H1 (cell line): ENCODE measurements around the gene MAP7D1. TPM values are rescaled to one million over a fixed set of nuclear protein-coding genes. Genes with fewer than 3 reads are reported as not detected.

Source experiments
- CTCF ChIA-PET: fragments of 300-600 bp; sonication (Branson Sonifier 250); formaldehyde crosslinking; loops from one replicate; lab custom pipeline; 2021; ENCODE audit not compliant: partially characterized antibody; lab: Charles Lee
- POLR2A ChIA-PET: fragments of 300-600 bp; sonication (Branson Sonifier 250); formaldehyde crosslinking; loops from one replicate; lab custom pipeline; 2021; ENCODE audit warnings: inconsistent platforms; ENCODE audit not compliant: partially characterized antibody; lab: Charles Lee
- DNase-seq, 2 experiments: peaks; one replicate each; pipeline versions ENCODE4 v3.0.0 to v3.0.0-alpha.2; 2010 to 2022; ENCODE audit warnings: low spot score in 2 of 2, low read depth in 1 of 2, mixed read lengths in 1 of 2
- FAIRE-seq: peaks from 2 replicates; lab custom pipeline; 2011; peaks lifted over from hg19 to GRCh38; lab: Jason Lieb, UNC
- H2AFZ ChIP-seq: 2 replicates; pipeline ENCODE4 v1.8.1; 2012; ENCODE audit warnings: low read length, inconsistent platforms
- H2AK5ac ChIP-seq: 2 replicates; pipeline ENCODE4 v1.6.1; 2013; ENCODE audit warnings: low read depth, low read length
- H2BK120ac ChIP-seq: replicated peaks from 2 replicates; pipeline ENCODE3; 2013; ENCODE audit warnings: low read depth, low read length, inconsistent platforms
- H2BK12ac ChIP-seq: 2 replicates; pipeline ENCODE4 v1.6.1; 2013; ENCODE audit warnings: low read depth, low read length
- H2BK15ac ChIP-seq: 2 replicates; pipeline ENCODE4 v1.6.1; 2013; ENCODE audit warnings: low read length
- H2BK20ac ChIP-seq: 2 replicates; pipeline ENCODE4 v1.6.1; 2013; ENCODE audit warnings: low read length
- H2BK5ac ChIP-seq: 2 replicates; pipeline ENCODE4 v1.6.1; 2013; ENCODE audit warnings: low read depth, low read length
- H3K14ac ChIP-seq: 2 replicates; pipeline ENCODE4 v1.6.1; 2013; ENCODE audit warnings: inconsistent platforms; ENCODE audit not compliant: insufficient read length
- H3K18ac ChIP-seq: 2 replicates; pipeline ENCODE4 v1.6.1; 2013; ENCODE audit warnings: low read length; ENCODE audit errors: extremely low read depth
- H3K23ac ChIP-seq: 2 replicates; pipeline ENCODE4 v1.6.1; 2013; ENCODE audit warnings: inconsistent platforms; ENCODE audit not compliant: insufficient read length
- H3K23me2 ChIP-seq: 2 replicates; pipeline ENCODE4 v1.6.1; 2013; ENCODE audit warnings: low read depth, low read length
- H3K27ac ChIP-seq: 2 replicates; pipeline ENCODE4 v1.6.1; 2011; ENCODE audit warnings: low read depth, low read length, inconsistent platforms
- H3K27me3 ChIP-seq, 4 experiments: replicated peaks in 1 of 4; 1 replicate in 1 of 4; 2 replicates in 3 of 4; pipeline versions ENCODE4 v1.6.1 to v1.8.1; 2011 to 2013; ENCODE audit warnings: low read length in 3 of 4, mild to moderate bottlenecking in 3 of 4, inconsistent platforms in 2 of 4, mixed read lengths in 2 of 4, moderate library complexity in 1 of 4; ENCODE audit not compliant: control insufficient read depth in 3 of 4, insufficient read depth in 3 of 4; ENCODE audit errors: extremely low read depth in 1 of 4
- H3K36me3 ChIP-seq, 4 experiments: 2 replicates each; pipeline versions ENCODE4 v1.6.1 to v1.8.1; 2011 to 2013; ENCODE audit warnings: mild to moderate bottlenecking in 4 of 4, low read length in 3 of 4, moderate library complexity in 2 of 4, control low read depth in 1 of 4, inconsistent platforms in 1 of 4; ENCODE audit not compliant: insufficient read depth in 4 of 4, control insufficient read depth in 2 of 4
- H3K4ac ChIP-seq: replicated peaks from 2 replicates; pipeline ENCODE3; 2013; ENCODE audit warnings: low read length, low read depth, mixed read lengths, inconsistent platforms; ENCODE audit not compliant: insufficient read length
- H3K4me1 ChIP-seq, 4 experiments: replicated peaks in 1 of 4; 1 replicate in 1 of 4; 2 replicates in 3 of 4; pipeline versions ENCODE4 v1.6.1 to v1.8.1; 2011 to 2013; ENCODE audit warnings: low read length in 3 of 4, inconsistent platforms in 2 of 4, mixed read lengths in 1 of 4; ENCODE audit not compliant: insufficient read depth in 4 of 4, control insufficient read depth in 3 of 4
- H3K4me2 ChIP-seq, 2 experiments: 2 replicates each; pipeline versions ENCODE4 v1.6.1 to v1.8.1; 2011 to 2013; ENCODE audit warnings: low read depth in 2 of 2, low read length in 2 of 2, control low read depth in 1 of 2, inconsistent platforms in 1 of 2, mild to moderate bottlenecking in 1 of 2; ENCODE audit not compliant: insufficient read depth in 1 of 2
- H3K4me3 ChIP-seq, 4 experiments: fragments of 200-600, 300-600 bp in 1 of 4; sonication (generic), shearing (Covaris generic), sonication (Bioruptor Twin) in 1 of 4; 2 replicates each; pipeline versions ENCODE4 v1.5.1 to v1.8.1; 2011 to 2016; ENCODE audit warnings: low read length in 4 of 4, low read depth in 3 of 4, control low read depth in 2 of 4, inconsistent platforms in 2 of 4, mild to moderate bottlenecking in 2 of 4, mixed read lengths in 1 of 4, moderate library complexity in 1 of 4; ENCODE audit not compliant: insufficient read depth in 2 of 4; ENCODE audit errors: extremely low read depth in 1 of 4
- H3K56ac ChIP-seq: replicated peaks from 2 replicates; pipeline ENCODE3; 2013; ENCODE audit warnings: low read depth, mild to moderate bottlenecking, mixed read lengths, low read length, inconsistent platforms; ENCODE audit not compliant: insufficient read length
- H3K79me1 ChIP-seq: 2 replicates; pipeline ENCODE4 v1.6.1; 2013; ENCODE audit warnings: low read depth, low read length, control low read depth
- H3K79me2 ChIP-seq, 2 experiments: 2 replicates each; pipeline versions ENCODE4 v1.6.1 to v1.8.1; 2012 to 2013; ENCODE audit warnings: low read length in 2 of 2, mild to moderate bottlenecking in 2 of 2, inconsistent platforms in 1 of 2; ENCODE audit not compliant: insufficient read depth in 2 of 2, control insufficient read depth in 1 of 2
- H3K9ac ChIP-seq, 4 experiments: replicated peaks in 1 of 4; 1 replicate in 1 of 4; 2 replicates in 3 of 4; pipeline versions ENCODE4 v1.6.1 to v1.8.1; 2011 to 2013; ENCODE audit warnings: low read depth in 3 of 4, low read length in 3 of 4, control low read depth in 2 of 4, mild to moderate bottlenecking in 2 of 4, moderate library complexity in 2 of 4, inconsistent platforms in 1 of 4; ENCODE audit errors: extremely low read depth in 1 of 4
- H3K9me3 ChIP-seq, 2 experiments: 2 replicates each; pipeline versions ENCODE4 v1.6.1 to v1.8.1; 2012 to 2013; ENCODE audit warnings: mild to moderate bottlenecking in 2 of 2, moderate library complexity in 2 of 2, control low read depth in 1 of 2, inconsistent platforms in 1 of 2, low read depth in 1 of 2, low read length in 1 of 2, mixed read lengths in 1 of 2; ENCODE audit not compliant: insufficient read depth in 2 of 2
- H4K20me1 ChIP-seq, 2 experiments: replicated peaks in 1 of 2; 2 replicates each; pipeline versions ENCODE3 to v1.8.1; 2011 to 2013; ENCODE audit warnings: inconsistent platforms in 2 of 2, low read length in 2 of 2, mild to moderate bottlenecking in 1 of 2; ENCODE audit not compliant: insufficient read depth in 2 of 2, control insufficient read depth in 1 of 2
- H4K5ac ChIP-seq: 2 replicates; pipeline ENCODE4 v1.6.1; 2013; ENCODE audit warnings: low read length, low read depth, mixed read lengths, inconsistent platforms; ENCODE audit not compliant: insufficient read length
- H4K8ac ChIP-seq: 2 replicates; pipeline ENCODE4 v1.8.0; 2013; ENCODE audit warnings: mild to moderate bottlenecking, moderate library complexity, low read length, inconsistent platforms; ENCODE audit not compliant: insufficient read depth; ENCODE audit errors: extremely low read depth
- H4K91ac ChIP-seq: replicated peaks from 2 replicates; pipeline ENCODE3; 2013; ENCODE audit warnings: low read length, mixed read lengths, inconsistent platforms; ENCODE audit not compliant: insufficient read length
- ASH2L ChIP-seq: fragments of 200-600, 300-600 bp; sonication (generic); IDR thresholded peaks from one replicate; pipeline ENCODE4 v1.7.1; 2017; ENCODE audit warnings: low read length
- CBX5 ChIP-seq: fragments of 300-800, 300-1000 bp; sonication (generic); IDR thresholded peaks from 2 replicates; pipeline ENCODE4 v1.7.1; 2016; ENCODE audit warnings: antibody characterized with exemption, low read length, low read depth
- CREB1 ChIP-seq: IDR thresholded peaks from 2 replicates; pipeline ENCODE4 v1.6.1; 2012; ENCODE audit warnings: inconsistent platforms
- HDAC2 ChIP-seq, 2 experiments: fragments of 300-600 bp in 1 of 2; sonication (generic) in 1 of 2; IDR thresholded peaks; 2 replicates each; pipeline ENCODE4 v1.6.1; 2011 to 2012; ENCODE audit warnings: low read depth in 2 of 2, low read length in 2 of 2, mild to moderate bottlenecking in 2 of 2, moderate library complexity in 2 of 2, borderline replicate concordance in 1 of 2, inconsistent platforms in 1 of 2
- KDM5A ChIP-seq: fragments of 200-600 bp; IDR thresholded peaks from 2 replicates; pipeline ENCODE4 v1.7.1; 2012; ENCODE audit warnings: mild to moderate bottlenecking, low read length, inconsistent platforms, mixed read lengths
- PHF8 ChIP-seq: fragments of 200-600 bp; sonication (generic); conservative IDR thresholded peaks from 2 replicates; pipeline ENCODE4 v1.7.1; 2012; ENCODE audit warnings: low read depth, mild to moderate bottlenecking, inconsistent platforms, low read length, moderate library complexity
- POLR2A ChIP-seq, 2 experiments: IDR thresholded peaks; 1 replicate in 1 of 2; 2 replicates in 1 of 2; pipeline ENCODE4 v1.6.1; 2011; ENCODE audit warnings: low read depth in 2 of 2, low read length in 2 of 2, mild to moderate bottlenecking in 2 of 2; ENCODE audit errors: control extremely low read depth in 1 of 2
- RAD21 ChIP-seq, 2 experiments: IDR thresholded peaks in 1 of 2; conservative IDR thresholded peaks in 1 of 2; 2 replicates each; pipeline ENCODE4 v1.6.1; 2011; ENCODE audit warnings: low read depth in 2 of 2, low read length in 2 of 2, improper control_type of control experiment in 1 of 2, inconsistent platforms in 1 of 2, mild to moderate bottlenecking in 1 of 2, moderate library complexity in 1 of 2
- RFX5 ChIP-seq: IDR thresholded peaks from 2 replicates; pipeline ENCODE4 v1.6.1; 2011; ENCODE audit warnings: low read depth, low read length, improper control_type of control experiment, borderline replicate concordance
- SIN3A ChIP-seq, 2 experiments: IDR thresholded peaks in 1 of 2; conservative IDR thresholded peaks in 1 of 2; 2 replicates each; pipeline ENCODE4 v1.6.1; 2011 to 2012; ENCODE audit warnings: low read length in 2 of 2, improper control_type of control experiment in 1 of 2, low read depth in 1 of 2, mild to moderate bottlenecking in 1 of 2
- WGBS, 2 experiments: shearing (Covaris generic) in 1 of 2; methylation state at CpG; one replicate each; pipeline versions ENCODE4 v1.1.6 to v1.1.7; 2013 to 2015; ENCODE audit warnings: low lambda C conversion rate in 2 of 2, mixed read lengths in 2 of 2, inconsistent platforms in 1 of 2, low coverage in 1 of 2, missing lambda C conversion rate in 1 of 2; ENCODE audit not compliant: insufficient replicate concordance in 2 of 2, insufficient coverage in 1 of 2, insufficient read length in 1 of 2; ENCODE audit errors: extremely low coverage in 1 of 2, missing lambda C conversion rate in 1 of 2; 5-methylcytosine and 5-hydroxymethylcytosine counted together
- polyA plus RNA-seq, 7 experiments: library from polyadenylated mRNA; depleted of rRNA in 3 of 7; stranded (reverse) in 5 of 7; unstranded in 2 of 7; fragments of >200 nt in 5 of 7; fragments of 200-250 nt in 2 of 7; gene quantifications; 1 replicate in 5 of 7; 2 replicates in 1 of 7; 4 replicates in 1 of 7; pipeline versions ENCODE4 v1.2.1 to v1.2.3, GENCODE V29; 2011 to 2013; ENCODE audit warnings: missing spikeins in 2 of 7, mixed read lengths in 2 of 7
- total RNA-seq: library from RNA; stranded (reverse); fragmentation: NEBNext Ultra II Directional; extraction: Animal tissue kit (Norgen Biotek cat#: 25700); gene quantifications from 2 replicates; pipeline ENCODE4 v1.2.1, GENCODE V29; 2021
- TF ChIP-seq, protein P1 (sequence below): IDR thresholded peaks from 2 replicates; pipeline ENCODE4 v1.6.1; 2012; ENCODE audit warnings: low read length, inconsistent platforms

The MAP7D1 gene
- total and polyA plus RNA-seq, 2 of the 8 experiments (the other 6 are each of a cell fraction or from before 2014, with no cell fraction given): 18.2 to 52.4 TPM

DNA sequence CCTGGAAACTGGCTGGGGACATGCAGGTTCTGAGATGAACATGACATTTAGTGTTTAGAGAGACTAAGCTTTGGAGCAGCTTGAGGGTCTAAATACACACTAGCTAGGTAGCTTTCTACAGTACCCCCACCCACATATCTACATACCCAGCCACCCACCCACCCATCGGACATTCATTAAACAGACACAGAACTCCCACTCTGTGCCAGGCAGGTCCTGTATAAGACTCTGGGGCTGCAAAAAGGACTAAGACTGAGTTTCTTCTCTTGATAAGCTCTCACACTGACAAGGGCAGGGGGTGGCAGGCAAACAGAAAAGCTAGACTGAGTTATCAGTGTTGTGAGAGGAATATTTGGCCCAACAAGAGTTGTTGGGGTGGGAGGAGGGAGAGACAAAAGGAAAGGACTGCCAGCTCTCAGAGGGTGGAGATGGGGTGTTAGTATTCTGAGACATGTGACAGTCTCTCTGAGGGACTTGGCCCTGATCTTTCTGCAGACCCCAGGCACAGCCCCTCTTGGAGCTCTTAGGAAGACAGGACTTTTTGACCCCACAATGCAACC, 6.8 kb downstream of the MAP7D1 start:
- no peak for DNase-seq
- H3K9me3 ChIP-seq: no peaks in the 10 kb centered on the region
- no peak overlapping the region for H3K23ac ChIP-seq
- no peak overlapping the region for H4K5ac ChIP-seq
- H3K27me3 ChIP-seq: no peaks in the 10 kb centered on the region
- no peak overlapping the region for H3K56ac ChIP-seq
- FAIRE-seq: no peak
- no peak overlapping the region for H3K18ac ChIP-seq
- no peaks in the 10 kb centered on the region for H3K23me2 ChIP-seq
- WGBS, 2 experiments: 100% methylated on average over 1 of the region's 1 CpG; no CpG with 5 or more reads in 1 of the 2 experiments
- no peak overlapping the region for H2BK120ac ChIP-seq
- no peaks in the 10 kb centered on the region for H3K36me3 ChIP-seq
- peaks cover 0 to 23% of the 10 kb centered on the region in 2 experiments for H4K20me1 ChIP-seq
- TF ChIP-seq SIN3A (conservative IDR thresholded peaks at IDR 0.05 in 1 of 2, IDR thresholded peaks at IDR 0.05 in 1 of 2; ENCODE audit: low read depth in 1 of 2, low read length in 2 of 2) (no peak), RAD21 (IDR thresholded peaks at IDR 0.05 in 1 of 2, conservative IDR thresholded peaks at IDR 0.05 in 1 of 2; ENCODE audit: low read depth in 2 of 2, low read length in 2 of 2) (no peak), RFX5 (no peak), KDM5A (no peak), PHF8 (no peak), ASH2L (no peak), CBX5 (no peak), CREB1 (no peak), HDAC2 (IDR thresholded peaks at IDR 0.05; ENCODE audit: borderline replicate concordance in 1 of 2, low read depth in 2 of 2, low read length in 2 of 2) (no peak), POLR2A (IDR thresholded peaks at IDR 0.05; ENCODE audit: control extremely low read depth in 1 of 2, low read depth in 2 of 2, low read length in 2 of 2) (no peak)
- TF ChIP-seq, protein P1, sequence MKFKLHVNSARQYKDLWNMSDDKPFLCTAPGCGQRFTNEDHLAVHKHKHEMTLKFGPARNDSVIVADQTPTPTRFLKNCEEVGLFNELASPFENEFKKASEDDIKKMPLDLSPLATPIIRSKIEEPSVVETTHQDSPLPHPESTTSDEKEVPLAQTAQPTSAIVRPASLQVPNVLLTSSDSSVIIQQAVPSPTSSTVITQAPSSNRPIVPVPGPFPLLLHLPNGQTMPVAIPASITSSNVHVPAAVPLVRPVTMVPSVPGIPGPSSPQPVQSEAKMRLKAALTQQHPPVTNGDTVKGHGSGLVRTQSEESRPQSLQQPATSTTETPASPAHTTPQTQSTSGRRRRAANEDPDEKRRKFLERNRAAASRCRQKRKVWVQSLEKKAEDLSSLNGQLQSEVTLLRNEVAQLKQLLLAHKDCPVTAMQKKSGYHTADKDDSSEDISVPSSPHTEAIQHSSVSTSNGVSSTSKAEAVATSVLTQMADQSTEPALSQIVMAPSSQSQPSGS: no peak
- H3K9ac ChIP-seq: no peak overlapping the region
- H3K27ac ChIP-seq: no peak overlapping the region
- no peak overlapping the region for H2BK5ac ChIP-seq
- no peak overlapping the region for H4K91ac ChIP-seq
- no peak overlapping the region for H2AFZ ChIP-seq
- peaks cover 0 to 46% of the 10 kb centered on the region in 2 experiments; a peak in 3 of 4 replicates for H3K79me2 ChIP-seq
- CTCF ChIA-PET: interaction anchor here (0.6 to 17.6 kb wide), 13 partner anchors 9 to 185 kb away, joined by 3 to 233 read pairs (median 7); partner anchors contain the start of genes THRAP3 and TRAPPC3
- H3K4me1 ChIP-seq: peaks cover 0 to 18% (median 8%) of the 10 kb centered on the region in 4 experiments; a peak in 6 of 7 replicates
- no peak overlapping the region for H3K4ac ChIP-seq
- no peak overlapping the region for H2BK20ac ChIP-seq
- H4K8ac ChIP-seq: no peak overlapping the region
- no peak overlapping the region for H2BK15ac ChIP-seq
- POLR2A ChIA-PET: interaction anchor here (1.1 to 4.3 kb wide), 6 partner anchors 11 to 38 kb away, joined by 3 to 49 read pairs (median 4); partner anchors contain the start of gene TRAPPC3
- H2AK5ac ChIP-seq: no peak overlapping the region
- no peak overlapping the region for H3K4me3 ChIP-seq
- no peak overlapping the region for H3K14ac ChIP-seq
- H2BK12ac ChIP-seq: no peak overlapping the region
- no peak overlapping the region for H3K4me2 ChIP-seq
- peaks cover 11% of the 10 kb centered on the region for H3K79me1 ChIP-seq
